GM23338 (cell line): ENCODE results near the gene MCTP1. TPM values are rescaled to one million over a fixed set of nuclear protein-coding genes. Genes with fewer than 3 reads are reported as not detected.

Source experiments
- ATAC-seq: fragments of 200-7000 bp; cut with Tn5 transposase; 3 replicates; pipeline ENCODE4 v1.9.1; 2020
- DNase-seq: peaks from one replicate; pipeline ENCODE4 v3.0.0-alpha.2; 2015; ENCODE audit warnings: low spot score
- H2AFZ ChIP-seq: fragments of 200-600 bp; sonication (generic); 2 replicates; pipeline ENCODE4 v1.8.0; 2016; ENCODE audit warnings: antibody characterized with exemption, mild to moderate bottlenecking, moderate library complexity
- H3F3A ChIP-seq: fragments of 200-600 bp; sonication (generic); replicated peaks from 2 replicates; pipeline ENCODE4 v1.8.0; 2017; ENCODE audit warnings: antibody characterized with exemption, mixed run types, low read depth
- H3K27ac ChIP-seq: fragments of 200-600 bp; sonication (generic); 2 replicates; pipeline ENCODE4 v1.6.1; 2016; ENCODE audit warnings: low read depth
- H3K27me3 ChIP-seq: fragments of 200-600 bp; sonication (generic); 2 replicates; pipeline ENCODE4 v1.8.0; 2016; ENCODE audit warnings: mild to moderate bottlenecking, mixed run types, moderate library complexity; ENCODE audit not compliant: insufficient read depth
- H3K36me3 ChIP-seq: fragments of 200-600 bp; sonication (generic); 2 replicates; pipeline ENCODE4 v1.8.0; 2016; ENCODE audit warnings: mild to moderate bottlenecking; ENCODE audit not compliant: insufficient read depth
- H3K4me1 ChIP-seq: fragments of 200-600 bp; sonication (generic); 2 replicates; pipeline ENCODE4 v1.8.0; 2016; ENCODE audit warnings: mild to moderate bottlenecking, moderate library complexity; ENCODE audit not compliant: insufficient read depth
- H3K4me2 ChIP-seq: fragments of 200-600 bp; sonication (generic); 2 replicates; pipeline ENCODE4 v1.7.1; 2017; ENCODE audit warnings: mixed run types
- H3K4me3 ChIP-seq: fragments of 200-600 bp; sonication (generic); 2 replicates; pipeline ENCODE4 v1.6.1; 2016; ENCODE audit warnings: mixed run types
- H3K79me2 ChIP-seq: fragments of 200-600 bp; sonication (generic); replicated peaks from 2 replicates; pipeline ENCODE4 v1.8.0; 2017; ENCODE audit warnings: mild to moderate bottlenecking; ENCODE audit not compliant: insufficient read depth
- H3K9me2 ChIP-seq: fragments of 200-600 bp; sonication (generic); 2 replicates; pipeline ENCODE4 v1.8.0; 2017; ENCODE audit not compliant: insufficient read depth
- H4K20me1 ChIP-seq: fragments of 200-600 bp; sonication (generic); replicated peaks from 2 replicates; pipeline ENCODE4 v1.8.0; 2017; ENCODE audit warnings: mild to moderate bottlenecking; ENCODE audit not compliant: insufficient read depth
- H3K27ac Mint-ChIP-seq: 2 replicates; pipeline ENCODE4 v1.8.0; 2020; ENCODE audit warnings: inconsistent platforms, mild to moderate bottlenecking, moderate library complexity, mixed read lengths
- H3K27me3 Mint-ChIP-seq: 3 replicates; pipeline ENCODE4 v1.8.0; 2022; ENCODE audit warnings: low read depth, mild to moderate bottlenecking, moderate library complexity, mixed read lengths, inconsistent platforms; ENCODE audit not compliant: insufficient read depth, poor library complexity
- H3K36me3 Mint-ChIP-seq: 3 replicates; pipeline ENCODE4 v1.8.0; 2021; ENCODE audit warnings: low read depth, mild to moderate bottlenecking, inconsistent platforms, moderate library complexity, mixed read lengths
- H3K4me1 Mint-ChIP-seq: 3 replicates; pipeline ENCODE4 v1.8.0; 2020; ENCODE audit warnings: mild to moderate bottlenecking, inconsistent platforms, mixed read lengths
- H3K4me3 Mint-ChIP-seq: 3 replicates; pipeline ENCODE4 v1.8.0; 2021; ENCODE audit warnings: moderate library complexity, mild to moderate bottlenecking, inconsistent platforms, mixed read lengths
- H3K9me3 Mint-ChIP-seq: 3 replicates; pipeline ENCODE4 v1.8.0; 2020; ENCODE audit warnings: moderate library complexity, mild to moderate bottlenecking, inconsistent platforms, mixed read lengths
- CREB1 ChIP-seq: fragments of 250-450 bp; sonication (Bioruptor Pico); IDR thresholded peaks from 2 replicates; pipeline ENCODE4 v1.5.0; 2020; ENCODE audit warnings: low read depth, mild to moderate bottlenecking, moderate library complexity
- EZH2phosphoT487 ChIP-seq: fragments of 200-600 bp; sonication (generic); IDR thresholded peaks from one replicate; pipeline ENCODE4 v1.8.1; 2018; ENCODE audit warnings: antibody characterized with exemption; ENCODE audit not compliant: unreplicated experiment
- JUNB ChIP-seq: IDR thresholded peaks from one replicate; pipeline ENCODE4 v1.6.1; 2016; ENCODE audit warnings: antibody characterized with exemption; ENCODE audit not compliant: unreplicated experiment
- NANOG ChIP-seq: IDR thresholded peaks from 2 replicates; pipeline ENCODE4 v1.6.1; 2016; ENCODE audit warnings: antibody characterized with exemption, borderline replicate concordance
- POLR2AphosphoS5 ChIP-seq: IDR thresholded peaks from 2 replicates; pipeline ENCODE4 v1.6.1; 2016; ENCODE audit warnings: antibody characterized with exemption, low read depth
- STAT1 ChIP-seq: IDR thresholded peaks from one replicate; pipeline ENCODE4 v1.6.1; 2016; ENCODE audit warnings: antibody characterized with exemption; ENCODE audit not compliant: unreplicated experiment
- ZNF114 ChIP-seq: fragments of 250-450 bp; sonication (Bioruptor Pico); IDR thresholded peaks from 2 replicates; pipeline ENCODE4 v1.5.0; 2020; ENCODE audit warnings: mild to moderate bottlenecking, moderate library complexity
- ZNF331 ChIP-seq: fragments of 250-450 bp; sonication (Bioruptor Pico); IDR thresholded peaks from 2 replicates; pipeline ENCODE4 v1.5.0; 2020; ENCODE audit warnings: low read depth, mild to moderate bottlenecking, moderate library complexity
- polyA plus RNA-seq: library from polyadenylated mRNA; unstranded; fragments of >200 nt; fragmentation: Nextera tagmentation; extraction: Ambion mirVana; gene quantifications from 2 replicates; pipeline ENCODE4 v1.2.1, GENCODE V29; 2016
- total RNA-seq: library from RNA; depleted of rRNA; stranded (reverse); fragments of >200 nt; shearing (Covaris generic); gene quantifications from 2 replicates; pipeline ENCODE4 v1.2.3, GENCODE V29; 2014
- TF ChIP-seq, protein P1 (sequence below), 2 experiments: fragments of 200-600 bp in 1 of 2; sonication (generic) in 1 of 2; conservative IDR thresholded peaks; 2 replicates each; pipeline versions ENCODE4 v1.5.1 to v1.6.1; 2016 to 2017; ENCODE audit warnings: antibody characterized with exemption in 2 of 2, low read depth in 2 of 2, mild to moderate bottlenecking in 2 of 2, moderate library complexity in 1 of 2
- TF ChIP-seq, protein P2 (sequence below): IDR thresholded peaks from one replicate; pipeline ENCODE4 v1.6.1; 2018; ENCODE audit warnings: antibody characterized with exemption; ENCODE audit not compliant: unreplicated experiment

MCTP1 gene
- total and polyA plus RNA-seq, 2 experiments from 2014 or later: 3.7 to 4.2 TPM

GRCh38 chr5:95043234-95043633 is 241.7 kb downstream of the MCTP1 start:
- H3K27ac Mint-ChIP-seq: no peak overlapping the region
- Histone ChIP-seq H3K79me2 (no peaks in the 10 kb centered on the region), H3K36me3 (no peaks in the 10 kb centered on the region), H3F3A (no peaks in the 10 kb centered on the region), H3K27ac (no peak overlapping the region), H3K4me3 (no peak overlapping the region), H2AFZ (no peak overlapping the region), H3K9me2 (peaks cover 4% of the 10 kb centered on the region; the same call in 1 of the 2 replicates), H3K4me1 (no peaks in the 10 kb centered on the region), H3K4me2 (no peak overlapping the region), H3K27me3 (no peaks in the 10 kb centered on the region), H4K20me1 (no peaks in the 10 kb centered on the region)
- H3K9me3 Mint-ChIP-seq: no peaks in the 10 kb centered on the region; the same call in 2 of the 3 replicates
- peaks cover 5% of the 10 kb centered on the region; the same call in 2 of the 3 replicates for H3K4me1 Mint-ChIP-seq
- DNase-seq: peak; percentile 22
- ATAC-seq: peak; percentile 73
- H3K4me3 Mint-ChIP-seq: no peak overlapping the region
- TF ChIP-seq, protein P1, sequence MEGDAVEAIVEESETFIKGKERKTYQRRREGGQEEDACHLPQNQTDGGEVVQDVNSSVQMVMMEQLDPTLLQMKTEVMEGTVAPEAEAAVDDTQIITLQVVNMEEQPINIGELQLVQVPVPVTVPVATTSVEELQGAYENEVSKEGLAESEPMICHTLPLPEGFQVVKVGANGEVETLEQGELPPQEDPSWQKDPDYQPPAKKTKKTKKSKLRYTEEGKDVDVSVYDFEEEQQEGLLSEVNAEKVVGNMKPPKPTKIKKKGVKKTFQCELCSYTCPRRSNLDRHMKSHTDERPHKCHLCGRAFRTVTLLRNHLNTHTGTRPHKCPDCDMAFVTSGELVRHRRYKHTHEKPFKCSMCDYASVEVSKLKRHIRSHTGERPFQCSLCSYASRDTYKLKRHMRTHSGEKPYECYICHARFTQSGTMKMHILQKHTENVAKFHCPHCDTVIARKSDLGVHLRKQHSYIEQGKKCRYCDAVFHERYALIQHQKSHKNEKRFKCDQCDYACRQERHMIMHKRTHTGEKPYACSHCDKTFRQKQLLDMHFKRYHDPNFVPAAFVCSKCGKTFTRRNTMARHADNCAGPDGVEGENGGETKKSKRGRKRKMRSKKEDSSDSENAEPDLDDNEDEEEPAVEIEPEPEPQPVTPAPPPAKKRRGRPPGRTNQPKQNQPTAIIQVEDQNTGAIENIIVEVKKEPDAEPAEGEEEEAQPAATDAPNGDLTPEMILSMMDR (conservative IDR thresholded peaks at IDR 0.05; ENCODE audit: low read depth in 2 of 2): no peak
- no peak for TF ChIP-seq ZNF114 (CRISPR knock-in tag)
- TF ChIP-seq STAT1: no peak
- TF ChIP-seq, protein P2, sequence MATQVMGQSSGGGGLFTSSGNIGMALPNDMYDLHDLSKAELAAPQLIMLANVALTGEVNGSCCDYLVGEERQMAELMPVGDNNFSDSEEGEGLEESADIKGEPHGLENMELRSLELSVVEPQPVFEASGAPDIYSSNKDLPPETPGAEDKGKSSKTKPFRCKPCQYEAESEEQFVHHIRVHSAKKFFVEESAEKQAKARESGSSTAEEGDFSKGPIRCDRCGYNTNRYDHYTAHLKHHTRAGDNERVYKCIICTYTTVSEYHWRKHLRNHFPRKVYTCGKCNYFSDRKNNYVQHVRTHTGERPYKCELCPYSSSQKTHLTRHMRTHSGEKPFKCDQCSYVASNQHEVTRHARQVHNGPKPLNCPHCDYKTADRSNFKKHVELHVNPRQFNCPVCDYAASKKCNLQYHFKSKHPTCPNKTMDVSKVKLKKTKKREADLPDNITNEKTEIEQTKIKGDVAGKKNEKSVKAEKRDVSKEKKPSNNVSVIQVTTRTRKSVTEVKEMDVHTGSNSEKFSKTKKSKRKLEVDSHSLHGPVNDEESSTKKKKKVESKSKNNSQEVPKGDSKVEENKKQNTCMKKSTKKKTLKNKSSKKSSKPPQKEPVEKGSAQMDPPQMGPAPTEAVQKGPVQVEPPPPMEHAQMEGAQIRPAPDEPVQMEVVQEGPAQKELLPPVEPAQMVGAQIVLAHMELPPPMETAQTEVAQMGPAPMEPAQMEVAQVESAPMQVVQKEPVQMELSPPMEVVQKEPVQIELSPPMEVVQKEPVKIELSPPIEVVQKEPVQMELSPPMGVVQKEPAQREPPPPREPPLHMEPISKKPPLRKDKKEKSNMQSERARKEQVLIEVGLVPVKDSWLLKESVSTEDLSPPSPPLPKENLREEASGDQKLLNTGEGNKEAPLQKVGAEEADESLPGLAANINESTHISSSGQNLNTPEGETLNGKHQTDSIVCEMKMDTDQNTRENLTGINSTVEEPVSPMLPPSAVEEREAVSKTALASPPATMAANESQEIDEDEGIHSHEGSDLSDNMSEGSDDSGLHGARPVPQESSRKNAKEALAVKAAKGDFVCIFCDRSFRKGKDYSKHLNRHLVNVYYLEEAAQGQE: no peak
- TF ChIP-seq POLR2AphosphoS5: no peak
- TF ChIP-seq CREB1: no peak
- TF ChIP-seq NANOG: no peak
- H3K36me3 Mint-ChIP-seq: no peaks in the 10 kb centered on the region; the same call in 2 of the 3 replicates
- H3K27me3 Mint-ChIP-seq: no peaks in the 10 kb centered on the region

GRCh38 chr5:95042037-95042436 is 242.9 kb downstream of the MCTP1 start:
- no peaks in the 10 kb centered on the region for H3K4me1 ChIP-seq
- no peak overlapping the region for H3K4me2 ChIP-seq
- no peak overlapping the region for H2AFZ ChIP-seq
- no peaks in the 10 kb centered on the region for H3K36me3 ChIP-seq
- DNase-seq: no peak
- H3K27me3 Mint-ChIP-seq: no peaks in the 10 kb centered on the region
- no peak overlapping the region for H3K27ac ChIP-seq
- no peaks in the 10 kb centered on the region; the same call in 2 of the 3 replicates for H3K9me3 Mint-ChIP-seq
- H3K79me2 ChIP-seq: no peaks in the 10 kb centered on the region
- no peaks in the 10 kb centered on the region for H4K20me1 ChIP-seq
- H3K27me3 ChIP-seq: no peaks in the 10 kb centered on the region
- H3K4me1 Mint-ChIP-seq: peaks cover 5% of the 10 kb centered on the region; the same call in 2 of the 3 replicates
- no peaks in the 10 kb centered on the region for H3F3A ChIP-seq
- ATAC-seq: no peak
- no peak overlapping the region for H3K4me3 ChIP-seq
- H3K4me3 Mint-ChIP-seq: no peak overlapping the region
- H3K9me2 ChIP-seq: peaks cover 4% of the 10 kb centered on the region; the same call in 1 of the 2 replicates
- no peaks in the 10 kb centered on the region; the same call in 2 of the 3 replicates for H3K36me3 Mint-ChIP-seq
- no peak overlapping the region for H3K27ac Mint-ChIP-seq
- TF ChIP-seq CREB1 (no peak), ZNF331 (CRISPR knock-in tag) (no peak), JUNB (no peak), STAT1 (no peak), ZNF114 (CRISPR knock-in tag) (no peak), POLR2AphosphoS5 (no peak), EZH2phosphoT487 (no peak)
- TF ChIP-seq, protein P2: no peak
